Esophagus squamous epithelium (tissue), 5 donors: Measurements from ENCODE around the gene SMAD7. TPM values are rescaled to one million over a fixed set of nuclear protein-coding genes. Genes with fewer than 3 reads are reported as not detected.

Experiments
- DNase-seq: peaks from one replicate; lab custom pipeline; 2025; lab: John Stamatoyannopoulos, UW
- H3K27ac ChIP-seq, 4 donors: fragments of 200-600 bp; sonication (generic); one replicate each; pipeline ENCODE4 v1.5.1; 2016 to 2019; ENCODE audit warnings: mild to moderate bottlenecking in 1 of 4
- H3K27me3 ChIP-seq, 4 donors: fragments of 200-600 bp; sonication (generic); 1 replicate in 3 of 4; 2 replicates in 1 of 4; pipeline versions ENCODE4 v1.5.1 to v1.6.0; 2017 to 2021; ENCODE audit warnings: antibody characterized with exemption in 1 of 4
- H3K36me3 ChIP-seq, 3 donors: fragments of 200-600 bp; sonication (generic); one replicate each; pipeline ENCODE4 v1.5.1; 2016 to 2019
- H3K4me1 ChIP-seq, 3 donors: fragments of 200-600 bp; sonication (generic); one replicate each; pipeline ENCODE4 v1.5.1; 2017 to 2019
- H3K4me3 ChIP-seq, 4 donors: fragments of 200-600 bp; sonication (generic); 1 replicate in 3 of 4; 2 replicates in 1 of 4; pipeline ENCODE4 v1.5.1; 2016 to 2019; ENCODE audit warnings: mild to moderate bottlenecking in 2 of 4, moderate library complexity in 1 of 4
- H3K9me3 ChIP-seq, 3 donors: fragments of 200-600 bp; sonication (generic); one replicate each; pipeline ENCODE4 v1.5.1; 2016 to 2019
- CTCF ChIP-seq, 6 experiments: fragments of 450-650 bp in 4 of 6; fragments of 200-600 bp in 2 of 6; sonication (generic) in 2 of 6; IDR thresholded peaks; one replicate each; pipeline ENCODE4 v1.5.1; 2016 to 2019; ENCODE audit warnings: antibody characterized with exemption in 6 of 6, mild to moderate bottlenecking in 4 of 6, moderate library complexity in 4 of 6
- POLR2A ChIP-seq, 4 donors: fragments of 450-650 bp; IDR thresholded peaks; one replicate each; pipeline ENCODE4 v1.6.1; 2017; ENCODE audit warnings: antibody characterized with exemption in 4 of 4, mild to moderate bottlenecking in 4 of 4, moderate library complexity in 3 of 4
- WGBS, 2 donors: methylation state at CpG; one replicate each; pipeline ENCODE4 v1.1.5; 2018; 5-methylcytosine and 5-hydroxymethylcytosine counted together
- intact Hi-C: fragments of 100-400 bp; cut with DNase I; formaldehyde crosslinking; loops from one replicate; pipeline ENCODE4 v1.15.0; 2022
- total RNA-seq, 4 donors: library from RNA; depleted of rRNA; stranded (reverse); fragments of >200 nt; gene quantifications; one replicate each; pipeline ENCODE4 v1.1.0, GENCODE V29; 2016
- donor health status: DM: yes; HTN: yes; CAD: no.

Gene SMAD7
- total RNA-seq, 4 donors from 2014 or later = 4.2 to 26.5 (median 9.0) TPM

DNA sequence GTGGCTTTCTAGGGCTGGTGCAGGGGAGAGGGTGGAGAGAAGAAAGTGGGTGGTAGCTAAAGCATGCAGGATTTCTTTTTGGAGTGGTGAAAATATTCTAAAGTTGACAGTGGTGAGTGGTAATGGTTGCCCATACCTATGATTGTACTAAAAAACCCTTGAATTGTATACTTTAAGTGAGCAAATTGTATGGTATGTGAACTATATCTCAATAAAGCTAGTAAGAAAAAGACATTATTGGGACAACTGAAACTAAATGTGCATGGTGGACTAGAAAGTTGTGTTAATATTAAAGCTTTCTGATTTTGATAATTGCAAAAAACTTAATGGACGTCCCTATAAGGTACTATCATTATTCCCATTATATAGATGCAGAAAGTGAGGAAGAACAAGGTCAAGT is 50.3 kb downstream of the SMAD7 start:
- no peak for DNase-seq
- Histone ChIP-seq H3K4me1 (peaks cover 18 to 39% (median 23%) of the 10 kb centered on the region in 3 donors), H3K4me3 (no peak overlapping the region), H3K27ac (no peak overlapping the region), H3K36me3 (no peaks in the 10 kb centered on the region), H3K9me3 (peaks cover 0 to 9% (median 4%) of the 10 kb centered on the region in 3 donors), H3K27me3 (no peaks in the 10 kb centered on the region)
- intact Hi-C loops = no loop called here
- 85 to 100% methylated on average over 1 of the region's 1 CpG for WGBS, 2 donors
- TF ChIP-seq POLR2A (IDR thresholded peaks at IDR 0.05) (no peak), CTCF (IDR thresholded peaks at IDR 0.05) (no peak)

DNA sequence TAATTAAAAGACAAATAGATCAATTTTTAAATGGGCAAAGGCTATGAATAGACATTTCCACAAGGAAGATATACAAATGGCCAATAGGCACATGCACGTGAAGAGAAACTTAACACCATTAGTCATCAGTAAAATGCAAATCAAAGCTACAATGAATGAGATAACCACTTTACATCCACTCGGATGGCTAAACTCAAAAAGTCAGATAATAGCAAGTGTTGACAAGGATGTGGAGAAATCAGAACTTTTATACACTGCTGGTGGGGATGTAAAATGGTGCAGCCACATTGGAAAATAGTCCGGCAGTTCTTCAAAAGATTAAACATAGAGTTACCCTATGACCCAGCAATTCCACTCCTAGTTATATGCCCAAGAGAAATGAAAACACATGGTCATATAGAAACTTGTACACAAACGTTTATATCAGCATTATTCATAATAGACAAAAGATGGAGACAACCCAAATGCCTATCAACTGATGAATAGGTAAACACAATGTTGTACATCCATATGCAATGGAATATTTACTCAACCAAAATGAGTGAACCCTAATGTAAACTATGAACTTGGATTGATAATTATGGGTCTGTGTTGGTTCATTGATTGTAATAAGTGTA is 51.1 kb downstream of the SMAD7 start:
- no peak for TF ChIP-seq POLR2A (IDR thresholded peaks at IDR 0.05)
- TF ChIP-seq CTCF (IDR thresholded peaks at IDR 0.05) = no peak
- H3K27me3 ChIP-seq = no peaks in the 10 kb centered on the region
- peaks cover 18 to 39% (median 23%) of the 10 kb centered on the region in 3 donors for H3K4me1 ChIP-seq
- H3K9me3 ChIP-seq = peaks cover 0 to 5% (median 2%) of the 10 kb centered on the region in 3 donors
- H3K36me3 ChIP-seq = no peaks in the 10 kb centered on the region
- intact Hi-C loops = no loop called here
- 65 to 73% methylated on average over 4 of the region's 4 CpGs for WGBS, 2 donors
- no peak for DNase-seq
- no peak overlapping the region for H3K27ac ChIP-seq
- H3K4me3 ChIP-seq = no peak overlapping the region

DNA sequence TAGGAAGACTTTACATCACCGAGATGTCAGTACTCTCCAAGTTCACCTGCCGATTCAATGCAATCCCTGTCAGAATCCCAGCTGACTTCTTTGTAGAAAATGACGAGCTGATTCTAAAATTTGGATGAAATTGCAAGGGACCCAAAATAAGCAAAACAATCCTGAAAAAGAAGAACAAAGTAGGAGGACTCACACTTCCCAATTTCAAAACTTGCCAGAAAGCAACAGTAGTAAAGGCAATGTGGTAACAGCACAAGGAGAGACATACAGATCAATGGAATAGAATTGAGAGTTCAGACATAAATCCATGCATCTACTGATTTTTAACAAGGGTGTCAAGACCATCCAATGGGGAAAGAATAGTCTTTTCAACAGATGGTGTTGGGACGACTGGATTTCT is 52.2 kb downstream of the SMAD7 start:
- DNase-seq = no peak
- no peaks in the 10 kb centered on the region for H3K36me3 ChIP-seq
- H3K4me1 ChIP-seq = peaks cover 18 to 45% (median 29%) of the 10 kb centered on the region in 3 donors
- H3K27ac ChIP-seq = no peak overlapping the region
- WGBS, 2 donors = 85 to 88% methylated on average over 4 of the region's 4 CpGs
- no peak overlapping the region for H3K4me3 ChIP-seq
- no peaks in the 10 kb centered on the region for H3K9me3 ChIP-seq
- intact Hi-C loops = no loop called here
- no peaks in the 10 kb centered on the region for H3K27me3 ChIP-seq
- TF ChIP-seq POLR2A (IDR thresholded peaks at IDR 0.05) (no peak), CTCF (IDR thresholded peaks at IDR 0.05) (no peak)

DNA sequence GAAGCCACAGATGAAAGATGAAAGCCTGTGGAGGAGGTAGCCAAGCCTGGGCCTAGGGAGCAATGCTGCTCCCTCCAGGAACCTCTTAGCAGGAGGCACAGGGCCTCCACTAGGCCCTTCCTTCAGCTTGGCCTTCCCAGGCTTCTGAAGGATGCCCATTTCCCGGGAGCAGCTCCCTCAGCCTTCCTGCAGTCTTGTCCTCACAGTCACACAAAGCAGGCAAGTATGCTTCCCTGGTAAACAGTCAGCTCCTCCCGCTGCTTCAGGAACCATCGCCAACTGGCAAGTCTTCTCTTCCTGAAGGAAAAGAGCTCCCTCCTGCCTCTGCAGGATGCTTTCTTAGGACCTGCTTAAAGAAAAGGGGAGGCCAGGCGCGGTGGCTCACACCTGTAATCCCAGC is 53.2 kb downstream of the SMAD7 start:
- TF ChIP-seq POLR2A (IDR thresholded peaks at IDR 0.05) = no peak
- no peak for TF ChIP-seq CTCF (IDR thresholded peaks at IDR 0.05)
- H3K4me3 ChIP-seq = no peak overlapping the region
- no peak for DNase-seq
- 50% methylated on average over 1 of the region's 5 CpGs for WGBS, 2 donors
- H3K4me1 ChIP-seq = peaks cover 14 to 45% (median 31%) of the 10 kb centered on the region in 3 donors
- no peaks in the 10 kb centered on the region for H3K9me3 ChIP-seq
- H3K27me3 ChIP-seq = no peaks in the 10 kb centered on the region
- intact Hi-C loops = no loop called here
- H3K27ac ChIP-seq = peak overlapping the region in 1 of 4 donors; percentile 45
- no peaks in the 10 kb centered on the region for H3K36me3 ChIP-seq

DNA sequence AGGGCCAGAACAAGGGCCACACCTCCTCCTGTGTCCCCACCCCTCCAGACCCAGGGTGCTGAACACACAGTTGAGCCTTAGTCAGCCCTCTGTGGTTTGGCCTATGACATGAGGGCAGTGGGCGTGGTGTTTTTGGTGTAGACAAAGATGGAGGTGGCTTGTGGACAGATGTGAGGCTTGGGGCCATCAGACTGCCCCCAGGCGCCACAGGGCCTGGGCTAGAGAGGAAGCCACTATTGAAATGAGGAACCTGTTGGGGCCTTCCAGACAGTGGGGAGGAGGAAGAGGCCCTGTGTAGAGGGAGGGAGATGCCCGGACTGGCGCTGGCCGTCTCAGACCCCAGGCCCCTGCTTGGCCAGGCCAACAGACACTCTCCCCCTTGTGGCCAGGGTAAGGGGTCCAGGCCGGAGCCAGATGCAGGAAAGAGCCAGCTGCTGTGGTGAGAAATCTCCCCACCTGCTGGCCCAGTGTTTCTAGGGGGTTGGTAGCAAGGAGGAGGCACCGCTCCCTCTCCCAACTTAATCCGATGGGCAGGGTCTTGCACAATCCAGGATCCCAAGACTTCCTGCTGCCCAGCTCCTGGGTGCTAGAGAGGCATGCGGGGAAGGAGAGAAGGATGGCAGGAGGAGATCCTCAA is 53.8 kb downstream of the SMAD7 start:
- Histone ChIP-seq H3K27me3 (no peaks in the 10 kb centered on the region), H3K36me3 (no peaks in the 10 kb centered on the region), H3K4me1 (peaks cover 9 to 45% (median 25%) of the 10 kb centered on the region in 3 donors), H3K27ac (peak overlapping the region in 2 of 4 donors; percentile 13 to 45), H3K4me3 (no peak overlapping the region), H3K9me3 (no peaks in the 10 kb centered on the region)
- TF ChIP-seq CTCF (IDR thresholded peaks at IDR 0.05) (no peak), POLR2A (IDR thresholded peaks at IDR 0.05) (no peak)
- DNase-seq = no peak
- intact Hi-C loops = no loop called here
- WGBS, 2 donors = 46 to 78% methylated on average over 8 to 9 of the region's 9 CpGs
